Epithelial cell of esophagus (primary cell): ENCODE data around the gene COL4A4.

Source experiments
- DNase-seq: peaks from one replicate; pipeline ENCODE4 v3.0.0; 2010; ENCODE audit warnings: low read depth
- H3K4me3 ChIP-seq: 2 replicates; pipeline ENCODE4 v1.5.1; 2011; ENCODE audit warnings: mild to moderate bottlenecking, low read length, control low read depth
- CTCF ChIP-seq: IDR thresholded peaks from 2 replicates; pipeline ENCODE4 v1.5.1; 2011; ENCODE audit warnings: low read depth, mild to moderate bottlenecking, low read length, control low read depth, inconsistent platforms; ENCODE audit not compliant: insufficient read depth; ENCODE audit errors: missing control alignments

Gene COL4A4

GRCh38 chr2:227152093-227152766 lies 11.8 kb downstream of the COL4A4 start:
- DNase-seq = no peak
- H3K4me3 ChIP-seq = no peak overlapping the region
- TF ChIP-seq CTCF = no peak

- no peak for DNase-seq
- no peak for TF ChIP-seq CTCF
Measured at GRCh38 chr2:227150222-227150936, 13.6 kb downstream of the COL4A4 start.

GRCh38 chr2:227148106-227148505 lies 15.9 kb downstream of the COL4A4 start:
- no peak for DNase-seq
- H3K4me3 ChIP-seq = no peak overlapping the region
- no peak for TF ChIP-seq CTCF

More at GRCh38 chr2:227150222-227150936, 13.6 kb downstream of the COL4A4 start:
- no peak overlapping the region for H3K4me3 ChIP-seq

GRCh38 chr2:227147023-227147422 lies 17.0 kb downstream of the COL4A4 start:
- TF ChIP-seq CTCF = no peak
- H3K4me3 ChIP-seq = no peak overlapping the region
- DNase-seq = no peak

GRCh38 chr2:227146456-227146855 lies 17.5 kb downstream of the COL4A4 start:
- no peak for TF ChIP-seq CTCF
- H3K4me3 ChIP-seq = no peak overlapping the region
- no peak for DNase-seq

GRCh38 chr2:227143895-227144294 lies 20.1 kb downstream of the COL4A4 start:
- H3K4me3 ChIP-seq = no peak overlapping the region
- TF ChIP-seq CTCF = no peak
- no peak for DNase-seq
